Activated CD8-positive, alpha-beta T cell treated with anti-CD3 and anti-CD28 coated beads for 36 hours (primary cell): ENCODE measurements around the gene ARHGEF28. TPM values are rescaled to one million over a fixed set of nuclear protein-coding genes. Genes with fewer than 3 reads are reported as not detected.

Source experiments
- ATAC-seq: fragments of 200-7000 bp; cut with Tn5 transposase; one replicate; pipeline ENCODE4 v1.10.0; 2021; ENCODE audit warnings: mild to moderate bottlenecking, moderate library complexity
- CTCF ChIA-PET: fragments of 350-600 bp; sonication (Branson Sonifier 250); formaldehyde crosslinking; loops from one replicate; lab custom pipeline; 2021; ENCODE audit warnings: antibody characterized with exemption; lab: Charles Lee
- POLR2A ChIA-PET: fragments of 350-600 bp; sonication (Branson Sonifier 250); formaldehyde crosslinking; loops from one replicate; lab custom pipeline; 2021; ENCODE audit warnings: antibody characterized with exemption; lab: Charles Lee
- DNase-seq: peaks from one replicate; pipeline ENCODE4 v3.0.0-alpha.2; 2020
- H3K27ac Mint-ChIP-seq: one replicate; pipeline ENCODE4 v1.8.0; 2021; ENCODE audit warnings: mild to moderate bottlenecking, mixed read lengths
- H3K27me3 Mint-ChIP-seq: one replicate; pipeline ENCODE4 v1.8.0; 2021; ENCODE audit warnings: mixed read lengths
- H3K36me3 Mint-ChIP-seq: one replicate; pipeline ENCODE4 v1.8.0; 2021; ENCODE audit warnings: low read depth, mixed read lengths
- H3K4me1 Mint-ChIP-seq: one replicate; pipeline ENCODE4 v1.8.0; 2021; ENCODE audit warnings: low read depth, mixed read lengths
- H3K4me3 Mint-ChIP-seq: one replicate; pipeline ENCODE4 v1.8.0; 2021; ENCODE audit warnings: mild to moderate bottlenecking, moderate library complexity, mixed read lengths
- H3K9me3 Mint-ChIP-seq: one replicate; pipeline ENCODE4 v1.8.0; 2021; ENCODE audit warnings: mixed read lengths
- intact Hi-C: fragments of 100-400 bp; cut with micrococcal nuclease; formaldehyde crosslinking; loops from one replicate; pipeline ENCODE4 v1.10.0; 2022
- total RNA-seq, 2 experiments: library from RNA; stranded (reverse); gene quantifications; one replicate each; pipeline ENCODE4 v1.2.3, GENCODE V29; 2021
- TF ChIP-seq, protein P1 (sequence below): fragments of 200-600 bp; IDR thresholded peaks from one replicate; pipeline ENCODE4 v1.8.0; 2022; ENCODE audit warnings: antibody characterized with exemption, mild to moderate bottlenecking

ARHGEF28 gene
- total RNA-seq, 2 experiments from 2014 or later: 0.05 TPM; not detected in 1

DNA sequence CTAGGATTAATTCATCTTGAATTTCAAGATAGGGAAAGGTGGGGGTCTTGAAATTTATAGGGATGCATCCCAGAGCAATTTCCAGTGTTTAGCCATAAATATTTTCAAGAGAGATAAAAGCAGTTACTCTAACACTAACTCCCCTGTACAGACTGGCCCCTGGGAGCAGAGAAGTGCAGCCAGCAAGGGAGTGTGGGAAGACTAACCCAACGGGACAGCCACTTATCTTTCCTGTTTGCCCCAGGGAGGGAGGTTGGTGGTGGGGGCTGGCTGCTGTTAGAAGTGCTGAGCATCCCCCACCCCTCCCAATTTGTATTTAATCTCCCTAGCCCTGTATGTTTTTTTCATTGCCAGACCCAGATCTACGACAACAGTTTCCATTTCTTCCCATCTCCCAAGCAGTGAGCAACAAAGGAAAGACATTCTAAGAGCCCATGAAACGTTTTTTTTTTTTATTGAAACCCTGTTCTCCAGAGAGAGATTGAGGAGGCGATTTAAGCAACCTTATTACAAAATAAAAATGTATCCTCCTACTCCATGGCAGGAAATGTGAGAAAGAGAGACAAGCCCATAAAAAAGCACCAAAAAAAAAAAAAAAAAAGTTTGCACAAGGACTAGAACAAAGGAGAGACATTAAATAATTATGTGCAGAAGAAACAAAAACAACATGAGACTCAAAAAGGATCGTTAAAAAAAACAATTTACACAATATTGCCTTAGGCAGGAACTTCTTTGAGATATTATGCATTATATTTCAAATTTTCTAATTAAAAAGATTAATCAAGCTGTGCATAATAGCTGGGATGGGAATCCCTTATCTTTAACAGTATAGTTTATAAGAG lies 343.4 kb downstream of the ARHGEF28 start:
- CTCF ChIA-PET: interaction anchor here (1.2 kb wide), 1 partner anchor 12 kb away, joined by 3 read pairs; no protein-coding TSS in a partner anchor
- no peak for ATAC-seq
- DNase-seq: no peak
- Mint-ChIP-seq H3K4me1 (no peaks in the 10 kb centered on the region), H3K4me3 (no peak overlapping the region), H3K27ac (no peak overlapping the region), H3K9me3 (no peaks in the 10 kb centered on the region), H3K36me3 (no peaks in the 10 kb centered on the region), H3K27me3 (peaks cover 4% of the 10 kb centered on the region)
- TF ChIP-seq, protein P1, sequence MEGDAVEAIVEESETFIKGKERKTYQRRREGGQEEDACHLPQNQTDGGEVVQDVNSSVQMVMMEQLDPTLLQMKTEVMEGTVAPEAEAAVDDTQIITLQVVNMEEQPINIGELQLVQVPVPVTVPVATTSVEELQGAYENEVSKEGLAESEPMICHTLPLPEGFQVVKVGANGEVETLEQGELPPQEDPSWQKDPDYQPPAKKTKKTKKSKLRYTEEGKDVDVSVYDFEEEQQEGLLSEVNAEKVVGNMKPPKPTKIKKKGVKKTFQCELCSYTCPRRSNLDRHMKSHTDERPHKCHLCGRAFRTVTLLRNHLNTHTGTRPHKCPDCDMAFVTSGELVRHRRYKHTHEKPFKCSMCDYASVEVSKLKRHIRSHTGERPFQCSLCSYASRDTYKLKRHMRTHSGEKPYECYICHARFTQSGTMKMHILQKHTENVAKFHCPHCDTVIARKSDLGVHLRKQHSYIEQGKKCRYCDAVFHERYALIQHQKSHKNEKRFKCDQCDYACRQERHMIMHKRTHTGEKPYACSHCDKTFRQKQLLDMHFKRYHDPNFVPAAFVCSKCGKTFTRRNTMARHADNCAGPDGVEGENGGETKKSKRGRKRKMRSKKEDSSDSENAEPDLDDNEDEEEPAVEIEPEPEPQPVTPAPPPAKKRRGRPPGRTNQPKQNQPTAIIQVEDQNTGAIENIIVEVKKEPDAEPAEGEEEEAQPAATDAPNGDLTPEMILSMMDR: no peak
- intact Hi-C loops: no loop called here
- POLR2A ChIA-PET: no interaction called here

DNA sequence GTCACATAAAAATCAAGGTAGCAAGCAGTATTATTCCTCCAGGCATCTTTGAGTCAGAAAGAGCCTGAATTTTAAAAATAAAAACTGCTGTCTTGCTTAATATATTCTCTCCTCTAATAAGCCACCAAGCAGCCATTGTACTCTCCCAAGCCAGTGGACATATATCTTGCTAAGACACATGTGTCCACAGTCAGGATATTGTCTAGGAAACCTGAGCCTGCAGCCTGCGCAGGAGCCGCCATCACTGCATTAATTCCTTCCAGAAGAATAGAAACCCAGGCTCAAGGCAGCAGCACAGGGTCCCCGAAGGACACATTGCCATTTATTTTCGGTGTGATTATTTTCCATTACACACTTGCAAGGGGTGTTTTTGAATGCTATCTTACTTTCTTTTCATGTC lies 345.3 kb downstream of the ARHGEF28 start:
- Mint-ChIP-seq H3K36me3 (no peaks in the 10 kb centered on the region), H3K9me3 (no peaks in the 10 kb centered on the region), H3K4me1 (no peaks in the 10 kb centered on the region), H3K27me3 (peaks cover 2% of the 10 kb centered on the region), H3K4me3 (no peak overlapping the region), H3K27ac (no peak overlapping the region)
- CTCF ChIA-PET: no interaction called here
- ATAC-seq (no peak), DNase-seq (no peak)
- intact Hi-C loops: no loop called here
- POLR2A ChIA-PET: no interaction called here
- TF ChIP-seq, protein P1: no peak

DNA sequence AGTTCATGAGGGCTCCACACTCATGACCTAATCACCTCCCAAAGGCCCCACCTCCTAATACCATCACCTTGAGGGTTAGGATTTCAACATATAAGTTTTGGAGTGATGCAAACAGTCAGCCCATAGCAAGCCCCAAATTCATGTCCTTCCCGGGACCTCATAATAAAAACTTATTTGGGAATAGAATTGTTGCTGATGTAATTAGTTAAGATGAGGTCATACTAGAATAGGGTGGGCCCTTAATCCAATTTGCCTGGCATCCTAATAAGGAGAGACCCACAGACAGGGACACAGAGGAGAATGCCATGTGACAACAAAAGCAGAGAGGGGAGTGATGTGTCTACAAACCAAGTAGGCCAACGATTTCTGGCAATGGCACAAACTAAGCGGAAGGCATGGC lies 347.1 kb downstream of the ARHGEF28 start:
- DNase-seq (no peak), ATAC-seq (no peak)
- H3K36me3 Mint-ChIP-seq: no peaks in the 10 kb centered on the region
- H3K9me3 Mint-ChIP-seq: no peaks in the 10 kb centered on the region
- ChIA-PET POLR2A (no interaction called here), CTCF (no interaction called here)
- H3K27me3 Mint-ChIP-seq: peaks cover 2% of the 10 kb centered on the region
- intact Hi-C loops: no loop called here
- no peaks in the 10 kb centered on the region for H3K4me1 Mint-ChIP-seq
- TF ChIP-seq, protein P1: no peak
- H3K27ac Mint-ChIP-seq: no peak overlapping the region
- no peak overlapping the region for H3K4me3 Mint-ChIP-seq

DNA sequence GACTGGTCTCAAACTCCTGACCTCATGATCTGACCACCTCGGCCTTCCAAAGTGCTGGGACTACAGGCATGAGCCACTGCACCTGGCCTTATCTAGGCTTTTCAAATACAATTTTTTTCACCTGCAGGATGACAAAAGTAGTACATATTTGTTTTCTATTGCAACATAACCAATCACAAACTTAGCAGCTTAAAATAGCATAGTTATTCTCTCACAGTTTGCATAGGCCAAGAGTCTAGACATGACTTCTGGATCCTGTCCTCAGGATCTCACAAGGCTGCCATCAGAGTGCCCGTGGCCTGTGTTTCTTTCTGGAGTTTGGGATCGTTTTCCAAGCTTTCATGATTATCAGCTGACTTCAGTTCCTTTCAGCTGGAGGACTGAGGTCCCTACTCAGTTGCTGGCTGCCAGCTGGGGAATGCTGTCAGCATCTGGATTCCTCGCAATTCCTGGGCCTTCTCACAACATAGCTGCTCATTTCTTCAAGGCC lies 348.9 kb downstream of the ARHGEF28 start:
- TF ChIP-seq, protein P1: no peak
- intact Hi-C loops: no loop called here
- no peak for DNase-seq
- ChIA-PET POLR2A (no interaction called here), CTCF (interaction anchor here (1.1 kb wide), 1 partner anchor 42 kb away, joined by 3 read pairs; no protein-coding TSS in a partner anchor)
- no peaks in the 10 kb centered on the region for H3K36me3 Mint-ChIP-seq
- no peaks in the 10 kb centered on the region for H3K4me1 Mint-ChIP-seq
- no peak overlapping the region for H3K4me3 Mint-ChIP-seq
- H3K27me3 Mint-ChIP-seq: peaks cover 2% of the 10 kb centered on the region
- ATAC-seq: no peak
- H3K27ac Mint-ChIP-seq: no peak overlapping the region
- no peaks in the 10 kb centered on the region for H3K9me3 Mint-ChIP-seq

DNA sequence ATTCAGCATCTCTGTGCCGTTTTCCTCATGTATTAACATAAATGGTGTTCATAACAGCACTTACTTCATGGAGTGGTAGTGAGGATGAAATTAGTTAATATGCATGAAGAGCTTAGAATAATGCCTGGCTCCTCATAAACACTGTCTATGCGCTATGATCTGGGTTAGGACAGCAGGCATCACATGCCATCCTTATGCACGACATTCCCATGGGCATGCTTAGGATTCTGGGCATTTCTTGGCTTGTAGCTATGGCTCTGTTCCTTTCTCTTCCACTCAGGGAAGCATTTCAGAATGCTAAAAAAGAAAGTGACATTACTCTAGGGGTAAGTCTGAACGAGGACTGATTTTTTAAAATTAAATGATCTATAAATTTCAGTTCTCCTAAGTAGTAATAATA lies 349.8 kb downstream of the ARHGEF28 start:
- TF ChIP-seq, protein P1: no peak
- ATAC-seq (no peak), DNase-seq (no peak)
- Mint-ChIP-seq H3K4me1 (no peaks in the 10 kb centered on the region), H3K9me3 (no peaks in the 10 kb centered on the region), H3K27me3 (peaks cover 2% of the 10 kb centered on the region), H3K36me3 (no peaks in the 10 kb centered on the region), H3K4me3 (no peak overlapping the region), H3K27ac (no peak overlapping the region)
- ChIA-PET CTCF (no interaction called here), POLR2A (no interaction called here)
- intact Hi-C loops: no loop called here
